B cell (primary cell): ENCODE results near the gene EIF5A. TPM values are rescaled to one million over a fixed set of nuclear protein-coding genes. Genes with fewer than 3 reads are reported as not detected.

Experiments
- ATAC-seq: fragments of 200-7000 bp; cut with Tn5 transposase; one replicate; pipeline ENCODE4 v1.10.0; 2021; ENCODE audit warnings: low read depth, mild to moderate bottlenecking, moderate number of reproducible peaks, moderate library complexity
- CTCF ChIA-PET: fragments of 350-600 bp; sonication (Branson Sonifier 250); formaldehyde crosslinking; loops from one replicate; lab custom pipeline; 2021; ENCODE audit warnings: antibody characterized with exemption, inconsistent platforms; lab: Charles Lee
- POLR2A ChIA-PET: fragments of 350-600 bp; sonication (Branson Sonifier 250); formaldehyde crosslinking; loops from one replicate; lab custom pipeline; 2021; ENCODE audit warnings: antibody characterized with exemption; lab: Charles Lee
- DNase-seq: peaks from one replicate; pipeline ENCODE4 v3.0.0; 2013
- H2AFZ ChIP-seq: 2 replicates; pipeline ENCODE4 v1.6.1; 2012; ENCODE audit warnings: mild to moderate bottlenecking, low read depth, low read length; ENCODE audit not compliant: insufficient read depth, poor library complexity, severe bottlenecking
- H3K27ac ChIP-seq, 2 donors: 1 replicate in 1 of 2; 2 replicates in 1 of 2; pipeline ENCODE4 v1.5.1; 2012 to 2013; ENCODE audit warnings: low read length in 2 of 2, mild to moderate bottlenecking in 2 of 2, moderate library complexity in 1 of 2
- H3K27me3 ChIP-seq, 4 experiments: fragments of 200-600 bp in 1 of 4; sonication (generic) in 1 of 4; replicated peaks in 1 of 4; 1 replicate in 2 of 4; 2 replicates in 2 of 4; pipeline versions ENCODE4 v1.6.1 to v1.7.0; 2013 to 2016; ENCODE audit warnings: low read length in 3 of 4, mild to moderate bottlenecking in 2 of 4, mixed read lengths in 1 of 4, moderate library complexity in 1 of 4; ENCODE audit not compliant: insufficient read depth in 4 of 4, control insufficient read depth in 3 of 4; ENCODE audit errors: control extremely low read depth in 1 of 4
- H3K36me3 ChIP-seq, 2 experiments: replicated peaks in 1 of 2; 1 replicate in 1 of 2; 2 replicates in 1 of 2; pipeline versions ENCODE4 v1.6.1 to v1.7.1; 2013; ENCODE audit warnings: low read length in 1 of 2; ENCODE audit not compliant: insufficient read depth in 2 of 2, control insufficient read depth in 1 of 2; ENCODE audit errors: control extremely low read depth in 1 of 2, extremely low read depth in 1 of 2
- H3K4me1 ChIP-seq, 2 donors: fragments of 200-600 bp in 1 of 2; sonication (generic) in 1 of 2; 1 replicate in 1 of 2; 2 replicates in 1 of 2; pipeline versions ENCODE4 v1.5.1 to v1.6.1; 2013 to 2017; ENCODE audit warnings: low read length in 2 of 2; ENCODE audit not compliant: control insufficient read depth in 2 of 2, insufficient read depth in 2 of 2
- H3K4me2 ChIP-seq: replicated peaks from 2 replicates; pipeline ENCODE3; 2012; ENCODE audit warnings: mild to moderate bottlenecking, low read depth, low read length; ENCODE audit not compliant: poor library complexity, severe bottlenecking
- H3K4me3 ChIP-seq, 5 experiments: fragments of 200-600 bp in 1 of 5; sonication (generic) in 1 of 5; 1 replicate in 3 of 5; 2 replicates in 2 of 5; pipeline versions ENCODE4 v1.5.1 to v1.7.0; 2011 to 2016; ENCODE audit warnings: low read length in 4 of 5, mild to moderate bottlenecking in 4 of 5, low read depth in 2 of 5, control low read depth in 1 of 5, moderate library complexity in 1 of 5; ENCODE audit not compliant: insufficient read depth in 1 of 5; ENCODE audit errors: control extremely low read depth in 1 of 5, extremely low read depth in 1 of 5
- H3K79me2 ChIP-seq: fragments of 200-600 bp; sonication (generic); one replicate; pipeline ENCODE4 v1.6.0; 2016; ENCODE audit warnings: low read length; ENCODE audit not compliant: control insufficient read depth, insufficient read depth
- H3K9ac ChIP-seq: fragments of 200-600 bp; sonication (generic); 2 replicates; pipeline ENCODE4 v1.6.1; 2017; ENCODE audit warnings: mild to moderate bottlenecking, low read length, moderate library complexity
- H3K9me3 ChIP-seq, 3 donors: one replicate each; pipeline versions ENCODE4 v1.6.1 to v1.7.1; 2013; ENCODE audit warnings: low read length in 2 of 3; ENCODE audit not compliant: control insufficient read depth in 2 of 3, insufficient read depth in 1 of 3; ENCODE audit errors: control extremely low read depth in 1 of 3
- H4K20me1 ChIP-seq: 2 replicates; pipeline ENCODE4 v1.6.0; 2012; ENCODE audit warnings: mild to moderate bottlenecking, low read length; ENCODE audit not compliant: insufficient read depth, control insufficient read depth, poor library complexity, severe bottlenecking
- H3K27ac Mint-ChIP-seq: one replicate; pipeline ENCODE4 v1.8.0; 2021; ENCODE audit warnings: mixed read lengths
- H3K27me3 Mint-ChIP-seq: one replicate; pipeline ENCODE4 v1.8.0; 2021; ENCODE audit warnings: mixed read lengths
- H3K4me1 Mint-ChIP-seq: one replicate; pipeline ENCODE4 v1.8.0; 2021; ENCODE audit warnings: mixed read lengths
- H3K4me3 Mint-ChIP-seq: one replicate; pipeline ENCODE4 v1.8.0; 2021; ENCODE audit warnings: mixed read lengths
- H3K9me3 Mint-ChIP-seq: one replicate; pipeline ENCODE4 v1.8.0; 2022; ENCODE audit warnings: mixed read lengths; ENCODE audit not compliant: insufficient read depth
- EZH2 ChIP-seq: IDR thresholded peaks from 2 replicates; pipeline ENCODE4 v1.6.1; 2012; ENCODE audit warnings: borderline replicate concordance, low read depth, mild to moderate bottlenecking, moderate library complexity, low read length; ENCODE audit not compliant: insufficient read depth, poor library complexity, severe bottlenecking
- WGBS: methylation state at CpG from one replicate; pipeline ENCODE4 v1.1.5; 2013; ENCODE audit warnings: missing lambda C conversion rate; ENCODE audit not compliant: insufficient coverage; 5-methylcytosine and 5-hydroxymethylcytosine counted together
- intact Hi-C: fragments of 100-400 bp; cut with micrococcal nuclease; formaldehyde crosslinking; loops from one replicate; pipeline ENCODE4 v1.10.0; 2022
- polyA plus RNA-seq: library from polyadenylated mRNA; depleted of rRNA; stranded (reverse); fragments of >200 nt; gene quantifications from 2 replicates; pipeline ENCODE4 v1.2.3, GENCODE V29; 2012
- total RNA-seq, 2 donors: library from RNA; stranded (reverse); fragments of 120-200 nt in 1 of 2; gene quantifications; 1 replicate in 1 of 2; 2 replicates in 1 of 2; pipeline versions ENCODE4 v1.2.3 to v1.2.4, GENCODE V29; 2013 to 2022
- TF ChIP-seq, protein P1 (sequence below): fragments of 200-600 bp; IDR thresholded peaks from one replicate; pipeline ENCODE4 v1.8.0; 2022; ENCODE audit warnings: antibody characterized with exemption, mild to moderate bottlenecking

EIF5A gene
- total and polyA plus RNA-seq, 2 donors (not counting 1 experiment from before 2014, with no cell fraction given): 233 to 576 TPM

DNA sequence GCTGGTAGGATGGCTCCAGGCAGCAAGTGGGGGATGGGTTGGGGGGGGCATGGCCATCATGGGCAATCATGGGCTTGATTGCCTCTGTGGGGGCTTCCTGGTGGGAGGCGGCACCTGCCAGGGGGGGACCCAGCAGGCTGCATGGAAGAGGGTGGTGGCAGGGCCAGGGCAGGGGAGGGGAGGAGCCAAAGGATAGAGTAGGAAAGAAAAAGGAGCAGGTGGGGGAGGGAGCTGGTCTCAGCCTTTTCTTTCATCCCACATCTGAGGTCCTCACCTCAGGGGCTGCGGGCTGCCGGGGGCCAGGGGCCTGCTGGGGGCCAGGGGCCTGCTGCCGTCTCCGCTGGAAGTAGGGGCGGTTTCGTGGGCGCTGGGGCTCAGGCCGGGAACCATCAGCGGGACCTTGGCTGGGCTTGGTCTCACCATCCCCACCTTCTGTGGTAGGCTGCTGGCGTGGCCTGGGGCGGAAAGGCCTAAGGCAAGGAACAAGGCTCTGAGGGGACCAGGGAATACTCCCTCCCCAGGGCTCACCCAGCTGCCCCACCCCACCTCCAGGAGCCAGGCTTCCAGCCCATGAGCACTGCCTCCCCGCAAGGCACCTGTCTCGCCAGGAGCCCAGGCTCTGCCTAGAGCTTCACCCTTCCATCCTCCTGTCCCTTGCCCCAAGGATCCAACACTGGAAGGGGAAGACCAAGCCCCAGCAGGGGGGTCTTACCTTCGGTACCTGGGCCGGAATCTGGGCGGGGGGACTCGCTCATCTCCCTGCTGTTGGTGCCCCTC lies 18.0 kb upstream of the EIF5A start:
- ATAC-seq (no peak), DNase-seq (no peak)
- TF ChIP-seq, protein P1, sequence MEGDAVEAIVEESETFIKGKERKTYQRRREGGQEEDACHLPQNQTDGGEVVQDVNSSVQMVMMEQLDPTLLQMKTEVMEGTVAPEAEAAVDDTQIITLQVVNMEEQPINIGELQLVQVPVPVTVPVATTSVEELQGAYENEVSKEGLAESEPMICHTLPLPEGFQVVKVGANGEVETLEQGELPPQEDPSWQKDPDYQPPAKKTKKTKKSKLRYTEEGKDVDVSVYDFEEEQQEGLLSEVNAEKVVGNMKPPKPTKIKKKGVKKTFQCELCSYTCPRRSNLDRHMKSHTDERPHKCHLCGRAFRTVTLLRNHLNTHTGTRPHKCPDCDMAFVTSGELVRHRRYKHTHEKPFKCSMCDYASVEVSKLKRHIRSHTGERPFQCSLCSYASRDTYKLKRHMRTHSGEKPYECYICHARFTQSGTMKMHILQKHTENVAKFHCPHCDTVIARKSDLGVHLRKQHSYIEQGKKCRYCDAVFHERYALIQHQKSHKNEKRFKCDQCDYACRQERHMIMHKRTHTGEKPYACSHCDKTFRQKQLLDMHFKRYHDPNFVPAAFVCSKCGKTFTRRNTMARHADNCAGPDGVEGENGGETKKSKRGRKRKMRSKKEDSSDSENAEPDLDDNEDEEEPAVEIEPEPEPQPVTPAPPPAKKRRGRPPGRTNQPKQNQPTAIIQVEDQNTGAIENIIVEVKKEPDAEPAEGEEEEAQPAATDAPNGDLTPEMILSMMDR: no peak
- no peak for TF ChIP-seq EZH2
- no peak overlapping the region for H3K4me2 ChIP-seq
- H3K9me3 ChIP-seq: peaks cover 0 to 3% (median 0%) of the 10 kb centered on the region in 3 donors
- peaks cover 0 to 50% (median 5%) of the 10 kb centered on the region in 4 experiments for H3K27me3 ChIP-seq
- intact Hi-C loops: loop anchor here (10.0 kb wide), 1 partner anchor 155 kb away; no protein-coding TSS in a partner anchor
- no peaks in the 10 kb centered on the region for H3K36me3 ChIP-seq
- H3K4me1 ChIP-seq: peaks cover 7% of the 10 kb centered on the region in 2 donors
- 87% methylated on average over 15 of the region's 18 CpGs for WGBS
- H3K79me2 ChIP-seq: no peaks in the 10 kb centered on the region
- H3K4me3 Mint-ChIP-seq: no peak overlapping the region
- no peak overlapping the region for H3K27ac ChIP-seq
- peaks cover 6% of the 10 kb centered on the region for H3K4me1 Mint-ChIP-seq
- no peak overlapping the region for H3K9ac ChIP-seq
- peaks cover 40% of the 10 kb centered on the region for H3K27me3 Mint-ChIP-seq
- H4K20me1 ChIP-seq: no peaks in the 10 kb centered on the region
- no peak overlapping the region for H3K4me3 ChIP-seq
- POLR2A ChIA-PET: no interaction called here
- H3K27ac Mint-ChIP-seq: no peak overlapping the region
- no peaks in the 10 kb centered on the region for H3K9me3 Mint-ChIP-seq
- CTCF ChIA-PET: interaction anchor here (10.9 kb wide), 1 partner anchor 8 kb away, joined by 115 read pairs; no protein-coding TSS in a partner anchor
- no peak overlapping the region for H2AFZ ChIP-seq

GRCh38 chr17:7290166-7290565 lies 17.3 kb upstream of the EIF5A start:
- Histone ChIP-seq H3K4me1 (peaks cover 12 to 14% of the 10 kb centered on the region in 2 donors), H4K20me1 (no peaks in the 10 kb centered on the region), H3K9me3 (peaks cover 0 to 4% (median 0%) of the 10 kb centered on the region in 3 donors), H3K4me3 (no peak overlapping the region), H3K9ac (no peak overlapping the region), H3K36me3 (no peaks in the 10 kb centered on the region), H3K79me2 (no peaks in the 10 kb centered on the region), H3K4me2 (no peak overlapping the region), H3K27ac (no peak overlapping the region), H2AFZ (no peak overlapping the region), H3K27me3 (peaks cover 0 to 48% (median 8%) of the 10 kb centered on the region in 4 experiments)
- Mint-ChIP-seq H3K27ac (no peak overlapping the region), H3K9me3 (no peaks in the 10 kb centered on the region), H3K4me1 (peaks cover 10% of the 10 kb centered on the region), H3K27me3 (peaks cover 44% of the 10 kb centered on the region), H3K4me3 (no peak overlapping the region)
- POLR2A ChIA-PET: no interaction called here
- intact Hi-C loops: loop anchor here (10.0 kb wide), 1 partner anchor 155 kb away; no protein-coding TSS in a partner anchor
- CTCF ChIA-PET: interaction anchor here (1.1 to 1.9 kb wide), 2 partner anchors 9 to 69 kb away, joined by 3 to 7 read pairs; partner anchors contain the start of gene SLC2A4
- ATAC-seq: no peak
- TF ChIP-seq EZH2: no peak
- TF ChIP-seq, protein P1: no peak
- no peak for DNase-seq
- 95% methylated on average over 17 of the region's 19 CpGs for WGBS
